GM23248 (cell line): ENCODE data around the gene OR10H5. TPM values are rescaled to one million over a fixed set of nuclear protein-coding genes. Genes with fewer than 3 reads are reported as not detected.

Experiments
- DNase-seq: peaks from one replicate; pipeline ENCODE4 v3.0.0-alpha.2; 2015
- H2AFZ ChIP-seq: fragments of 200-600 bp; sonication (generic); 2 replicates; pipeline ENCODE4 v1.6.1; 2016; ENCODE audit warnings: antibody characterized with exemption
- H3F3A ChIP-seq: fragments of 200-600 bp; sonication (generic); 2 replicates; pipeline ENCODE4 v1.6.1; 2016; ENCODE audit warnings: mild to moderate bottlenecking, antibody characterized with exemption, mixed run types; ENCODE audit not compliant: insufficient read depth
- H3K27ac ChIP-seq: fragments of 200-600 bp; sonication (generic); 2 replicates; pipeline ENCODE4 v1.5.1; 2016; ENCODE audit warnings: mild to moderate bottlenecking
- H3K27me3 ChIP-seq: fragments of 200-600 bp; sonication (generic); replicated peaks from 2 replicates; pipeline ENCODE4 v1.6.1; 2016; ENCODE audit warnings: mild to moderate bottlenecking; ENCODE audit not compliant: insufficient read depth
- H3K36me3 ChIP-seq: fragments of 200-600 bp; sonication (generic); 2 replicates; pipeline ENCODE4 v1.6.1; 2016; ENCODE audit warnings: low read depth, mild to moderate bottlenecking
- H3K4me1 ChIP-seq: fragments of 200-600 bp; sonication (generic); 2 replicates; pipeline ENCODE4 v1.6.1; 2016; ENCODE audit warnings: mild to moderate bottlenecking; ENCODE audit not compliant: insufficient read depth
- H3K4me2 ChIP-seq: fragments of 200-600 bp; sonication (generic); one replicate; pipeline ENCODE4 v1.6.1; 2016; ENCODE audit warnings: mild to moderate bottlenecking; ENCODE audit not compliant: unreplicated experiment
- H3K4me3 ChIP-seq: fragments of 200-600 bp; sonication (generic); 2 replicates; pipeline ENCODE4 v1.5.1; 2016; ENCODE audit warnings: mild to moderate bottlenecking
- H3K79me2 ChIP-seq: fragments of 200-600 bp; sonication (generic); 2 replicates; pipeline ENCODE4 v1.6.1; 2016; ENCODE audit warnings: mild to moderate bottlenecking; ENCODE audit not compliant: insufficient read depth
- H3K9ac ChIP-seq: fragments of 200-600 bp; sonication (generic); 2 replicates; pipeline ENCODE4 v1.6.1; 2016; ENCODE audit warnings: mild to moderate bottlenecking
- H3K9me2 ChIP-seq: fragments of 200-600 bp; sonication (generic); 2 replicates; pipeline ENCODE4 v1.6.1; 2016; ENCODE audit warnings: mixed run types, mild to moderate bottlenecking, moderate library complexity; ENCODE audit not compliant: insufficient read depth
- H3K9me3 ChIP-seq: fragments of 200-600 bp; sonication (generic); one replicate; pipeline ENCODE4 v1.6.1; 2017; ENCODE audit warnings: low read depth
- H4K20me1 ChIP-seq: fragments of 200-600 bp; sonication (generic); 2 replicates; pipeline ENCODE4 v1.6.0; 2016; ENCODE audit not compliant: insufficient read depth
- EZH2 ChIP-seq: fragments of 200-600 bp; sonication (generic); IDR thresholded peaks from 2 replicates; pipeline ENCODE4 v1.6.1; 2018; ENCODE audit warnings: antibody characterized with exemption, mild to moderate bottlenecking; ENCODE audit not compliant: insufficient read depth, poor library complexity, severe bottlenecking
- EZH2phosphoT487 ChIP-seq: fragments of 200-600 bp; sonication (generic); IDR thresholded peaks from 2 replicates; pipeline ENCODE4 v1.6.1; 2018; ENCODE audit warnings: antibody characterized with exemption, moderate library complexity, mild to moderate bottlenecking, low read depth; ENCODE audit not compliant: insufficient read depth
- WGBS, 2 experiments: methylation state at CpG; one replicate each; pipeline ENCODE4 v1.1.6; 2015 to 2017; ENCODE audit warnings: low lambda C conversion rate in 2 of 2, low coverage in 1 of 2; ENCODE audit errors: missing lambda C conversion rate in 2 of 2; 5-methylcytosine and 5-hydroxymethylcytosine counted together
- in situ Hi-C: fragments of 300-500 bp; cut with MboI; formaldehyde crosslinking; loops from 2 replicates; pipeline ENCODE4 v1.15.0; 2020
- polyA plus RNA-seq: library from polyadenylated mRNA; unstranded; fragments of >200 nt; fragmentation: Nextera tagmentation; extraction: Ambion mirVana; gene quantifications from 2 replicates; pipeline ENCODE4 v1.2.1, GENCODE V29; 2016
- total RNA-seq: library from RNA; depleted of rRNA; stranded (reverse); fragments of >200 nt; shearing (Covaris generic); gene quantifications from 2 replicates; pipeline ENCODE4 v1.2.3, GENCODE V29; 2014; rRNA removed

Gene OR10H5, protein sequence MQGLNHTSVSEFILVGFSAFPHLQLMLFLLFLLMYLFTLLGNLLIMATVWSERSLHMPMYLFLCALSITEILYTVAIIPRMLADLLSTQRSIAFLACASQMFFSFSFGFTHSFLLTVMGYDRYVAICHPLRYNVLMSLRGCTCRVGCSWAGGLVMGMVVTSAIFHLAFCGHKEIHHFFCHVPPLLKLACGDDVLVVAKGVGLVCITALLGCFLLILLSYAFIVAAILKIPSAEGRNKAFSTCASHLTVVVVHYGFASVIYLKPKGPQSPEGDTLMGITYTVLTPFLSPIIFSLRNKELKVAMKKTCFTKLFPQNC
- total RNA-seq (not detected in 2 replicates), polyA plus RNA-seq (not detected in 2 replicates)

DNA sequence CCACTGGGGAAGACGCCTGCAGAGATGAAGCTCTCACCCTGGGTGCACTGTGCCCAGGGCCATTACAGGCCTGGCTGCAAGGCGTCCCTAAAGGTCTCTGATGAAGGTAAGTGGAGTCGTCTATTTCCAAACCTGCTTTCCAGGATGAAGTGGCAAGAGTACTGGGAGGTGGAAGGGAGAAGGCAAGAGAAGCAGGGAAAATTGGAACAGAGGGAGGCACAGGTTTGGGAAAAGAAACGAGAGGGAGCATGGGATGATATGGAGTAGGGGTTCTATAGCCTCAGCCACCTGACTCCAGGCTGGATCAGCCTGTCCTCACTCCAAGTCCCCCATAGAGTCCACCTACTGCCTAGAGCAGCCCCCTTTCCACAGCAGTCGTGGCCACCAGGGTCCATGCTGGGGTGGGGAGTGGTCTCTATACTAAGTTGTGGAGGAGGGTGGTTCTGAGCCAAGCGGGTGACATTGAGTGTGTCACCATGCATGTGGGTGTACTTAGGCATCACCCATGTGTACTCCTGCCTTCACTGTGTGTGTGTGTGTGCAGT lies at the start of gene OR10H5:
TSS of gene OR10H5 (plus strand) at position 51 of the 545 bp plus-strand sequence. CDS start 6,388 bp downstream, outside the sequence.
- H3K9me3 ChIP-seq, result no peaks in the 10 kb centered on the region
- H3K4me3 ChIP-seq, result no peak within 1 kb of the TSS
- H3K9me2 ChIP-seq, result no peaks in the 10 kb centered on the region
- no peak within 1 kb of the TSS for H3K9ac ChIP-seq
- no peaks in the 10 kb centered on the region for H3K27me3 ChIP-seq
- TF ChIP-seq EZH2phosphoT487 (no peak), EZH2 (no peak)
- H3K36me3 ChIP-seq, result no peaks in the 10 kb centered on the region
- no peaks in the 10 kb centered on the region for H3F3A ChIP-seq
- no peaks in the 10 kb centered on the region for H3K4me1 ChIP-seq
- no peaks in the 10 kb centered on the region for H3K79me2 ChIP-seq
- H3K27ac ChIP-seq, result no peak within 1 kb of the TSS
- H2AFZ ChIP-seq, result no peak within 1 kb of the TSS
- no peaks in the 10 kb centered on the region for H4K20me1 ChIP-seq
- no peak within 1 kb of the TSS for H3K4me2 ChIP-seq
- DNase-seq, result no peak
- 18 to 21% methylated on average over 6 of the region's 6 CpGs for WGBS, 2 experiments
- in situ Hi-C loops, result no loop called here

- 16 to 17% methylated on average over 4 of the region's 4 CpGs for WGBS, 2 experiments
- in situ Hi-C loops, result no loop called here
- no peak within 1 kb of the TSS for H3K4me2 ChIP-seq
- H3K9ac ChIP-seq, result no peak within 1 kb of the TSS
- no peaks in the 10 kb centered on the region for H3K79me2 ChIP-seq
- H3K4me1 ChIP-seq, result no peaks in the 10 kb centered on the region
- no peaks in the 10 kb centered on the region for H3K9me3 ChIP-seq
- no peak for TF ChIP-seq EZH2
- TF ChIP-seq EZH2phosphoT487, result no peak
- H3K27me3 ChIP-seq, result no peaks in the 10 kb centered on the region
- no peak for DNase-seq
- no peaks in the 10 kb centered on the region for H3K36me3 ChIP-seq
- H2AFZ ChIP-seq, result no peak within 1 kb of the TSS
- H3F3A ChIP-seq, result no peaks in the 10 kb centered on the region
- H4K20me1 ChIP-seq, result no peaks in the 10 kb centered on the region
- no peaks in the 10 kb centered on the region for H3K9me2 ChIP-seq
- no peak within 1 kb of the TSS for H3K4me3 ChIP-seq
- H3K27ac ChIP-seq, result no peak within 1 kb of the TSS
Measured at GRCh38 chr19:15737722-15738121, 49.7 kb upstream of the OR10H5 start, which contains the start of gene OR10H3. OR10H3 (plus strand) TSS chr19:15737985; CDS start chr19:15741393, 3,408 bp downstream.

- in situ Hi-C loops, result no loop called here
Measured at GRCh38 chr19:15740785-15741184, 46.7 kb upstream of the OR10H5 start.

DNA sequence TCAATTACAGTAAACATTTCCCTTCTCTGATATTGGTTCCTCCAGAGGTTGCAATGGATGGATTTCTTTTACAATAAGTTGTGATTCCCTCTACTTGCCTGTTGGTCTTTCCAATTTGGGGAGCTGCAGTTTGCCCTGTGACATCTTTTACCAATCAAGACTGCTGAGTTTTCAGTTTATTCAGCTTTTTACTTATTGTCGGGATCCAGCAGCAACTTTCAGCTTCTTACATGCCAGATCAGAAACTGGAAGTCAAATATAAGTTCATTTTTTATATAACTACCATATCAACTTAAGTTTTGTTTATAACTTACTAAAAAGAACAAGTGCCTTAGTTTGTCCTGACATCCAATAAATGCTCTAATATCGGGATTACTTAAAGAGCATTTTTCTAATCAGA lies 39.2 kb upstream of the OR10H5 start:
- H3K9me3 ChIP-seq, result no peaks in the 10 kb centered on the region
- H2AFZ ChIP-seq, result no peak overlapping the region
- WGBS, 2 experiments, result 26 to 37% methylated on average over 2 of the region's 2 CpGs
- H3K4me2 ChIP-seq, result no peak overlapping the region
- H3K27ac ChIP-seq, result no peak overlapping the region
- no peak for DNase-seq
- no peaks in the 10 kb centered on the region for H3K4me1 ChIP-seq
- H3K79me2 ChIP-seq, result no peaks in the 10 kb centered on the region
- TF ChIP-seq EZH2phosphoT487 (no peak), EZH2 (no peak)
- no peaks in the 10 kb centered on the region for H3K9me2 ChIP-seq
- no peaks in the 10 kb centered on the region for H4K20me1 ChIP-seq
- in situ Hi-C loops, result no loop called here
- no peaks in the 10 kb centered on the region; the same call in 1 of the 2 replicates for H3K27me3 ChIP-seq
- H3K36me3 ChIP-seq, result no peaks in the 10 kb centered on the region
- H3F3A ChIP-seq, result no peaks in the 10 kb centered on the region
- H3K4me3 ChIP-seq, result no peak overlapping the region
- no peak overlapping the region for H3K9ac ChIP-seq

More at GRCh38 chr19:15740785-15741184, 46.7 kb upstream of the OR10H5 start:
- H3K4me3 ChIP-seq, result no peak overlapping the region
- no peaks in the 10 kb centered on the region for H3K36me3 ChIP-seq
- H3K9me2 ChIP-seq, result no peaks in the 10 kb centered on the region
- H3K27ac ChIP-seq, result no peak overlapping the region
- no peak for DNase-seq
- no peak overlapping the region for H3K4me2 ChIP-seq
- TF ChIP-seq EZH2phosphoT487, result no peak
- no peak for TF ChIP-seq EZH2
- no peaks in the 10 kb centered on the region for H3K27me3 ChIP-seq
- no peak overlapping the region for H3K9ac ChIP-seq
- no peaks in the 10 kb centered on the region for H3F3A ChIP-seq
- H3K79me2 ChIP-seq, result no peaks in the 10 kb centered on the region
- H3K9me3 ChIP-seq, result no peaks in the 10 kb centered on the region
- H2AFZ ChIP-seq, result no peak overlapping the region
- 12 to 22% methylated on average over 1 of the region's 1 CpG for WGBS, 2 experiments
- H4K20me1 ChIP-seq, result no peaks in the 10 kb centered on the region
- no peaks in the 10 kb centered on the region for H3K4me1 ChIP-seq
